GM11168 (cell line): ENCODE results near the gene LRG1.
"Not testable (repeated sequence)": the region's sequence is repeated elsewhere in the genome, so short reads cannot be mapped to it uniquely, and the experiment has no call there.

Experiments used
- in situ Hi-C: fragments of 300-500 bp; cut with MboI; formaldehyde crosslinking; loops from one replicate; pipeline ENCODE4 v1.12.0; 2022; ENCODE audit warnings: low sequenced_read_pairs; ENCODE audit not compliant: unreplicated experiment

The LRG1 gene

DNA sequence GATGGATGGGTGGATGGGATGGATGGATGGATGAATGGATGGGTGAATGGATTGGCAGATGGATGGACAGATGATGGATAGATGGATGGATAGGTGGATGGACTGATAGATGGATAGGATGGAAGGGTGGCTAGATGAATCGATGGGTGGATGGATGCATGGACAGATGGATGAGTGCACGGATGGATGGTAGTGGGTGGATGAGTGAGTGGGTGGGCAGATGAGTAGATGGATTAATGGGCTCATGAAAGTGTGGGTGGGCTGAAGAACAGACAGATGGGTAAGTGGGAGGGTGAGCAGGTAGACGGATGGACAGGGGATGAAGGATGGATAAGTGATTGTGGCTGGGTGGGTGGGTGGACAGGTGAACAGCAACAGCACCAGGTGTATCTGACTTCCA lies 13.9 kb upstream of the LRG1 start:
- in situ Hi-C loops, result no loop called here

DNA sequence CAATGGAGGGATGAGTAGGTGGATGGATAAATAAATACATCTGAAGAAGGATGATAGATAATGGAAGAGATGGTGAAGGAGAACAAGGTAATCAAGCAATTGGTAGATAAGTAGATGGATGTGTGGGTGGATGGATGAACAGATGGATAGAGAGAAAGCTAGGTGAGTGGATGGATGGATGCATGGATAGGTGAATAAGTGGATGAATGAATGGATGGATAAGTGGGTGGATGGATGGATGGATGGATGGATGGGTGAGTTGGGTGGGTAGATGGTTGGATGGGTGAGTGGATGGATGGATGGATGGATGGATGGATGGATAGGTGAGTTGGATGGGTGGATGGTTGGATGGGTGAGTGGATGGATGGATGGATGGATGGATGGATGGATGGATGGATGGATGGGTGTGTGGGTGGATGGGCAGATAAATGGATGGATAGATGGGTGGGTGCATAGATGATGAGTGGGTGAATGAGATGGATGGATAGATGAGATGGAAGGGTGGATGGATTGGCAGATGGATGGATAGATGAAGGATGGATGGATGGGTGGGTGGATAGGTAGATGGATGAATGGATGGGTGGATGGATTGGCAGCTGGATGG lies 13.4 kb upstream of the LRG1 start:
- in situ Hi-C loops, result no loop called here

DNA sequence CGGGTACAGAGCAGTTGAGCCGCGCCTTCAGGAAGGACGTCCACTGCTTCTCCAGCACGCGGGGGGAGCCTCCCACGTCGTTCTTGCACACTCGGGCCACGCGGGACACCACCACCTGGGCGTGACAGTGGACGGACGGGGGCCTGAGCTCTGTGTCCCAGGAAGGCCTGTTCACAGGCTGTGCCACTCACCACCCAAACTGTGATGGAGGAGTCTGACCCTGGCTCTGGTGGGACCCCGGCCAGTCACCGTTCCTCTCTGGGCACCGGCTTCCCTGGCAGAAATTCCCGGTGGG lies 12.6 kb upstream of the LRG1 start:
- in situ Hi-C loops, result no loop called here

DNA sequence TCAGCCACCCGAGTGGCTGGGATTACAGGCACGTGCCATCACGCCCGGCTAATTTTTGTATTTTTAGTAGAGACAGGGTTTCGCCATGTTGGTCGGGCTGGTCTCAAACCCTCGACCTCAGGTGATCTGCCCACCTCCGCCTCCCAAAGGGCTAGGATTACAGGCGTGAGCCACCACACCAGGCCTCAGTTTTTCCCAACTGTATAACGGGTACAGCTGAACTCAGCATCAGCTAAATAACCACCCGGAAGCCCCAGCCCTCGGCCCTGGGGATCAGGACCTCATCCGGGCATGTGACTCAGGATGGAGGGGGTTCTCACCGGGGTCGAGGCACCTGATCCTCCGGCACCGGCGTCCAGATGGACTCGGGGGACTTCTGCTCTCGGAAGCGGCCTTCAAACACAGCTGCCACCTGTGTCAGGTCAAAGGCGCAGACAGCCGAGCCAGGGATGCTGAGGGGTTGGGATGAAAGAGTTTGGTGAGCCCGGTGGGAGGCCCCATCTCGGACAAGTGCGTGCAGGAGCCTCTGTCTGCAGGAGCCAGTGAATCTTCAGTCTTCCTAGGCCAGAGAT lies 10.7 kb upstream of the LRG1 start:
- in situ Hi-C loops, result no loop called here

DNA sequence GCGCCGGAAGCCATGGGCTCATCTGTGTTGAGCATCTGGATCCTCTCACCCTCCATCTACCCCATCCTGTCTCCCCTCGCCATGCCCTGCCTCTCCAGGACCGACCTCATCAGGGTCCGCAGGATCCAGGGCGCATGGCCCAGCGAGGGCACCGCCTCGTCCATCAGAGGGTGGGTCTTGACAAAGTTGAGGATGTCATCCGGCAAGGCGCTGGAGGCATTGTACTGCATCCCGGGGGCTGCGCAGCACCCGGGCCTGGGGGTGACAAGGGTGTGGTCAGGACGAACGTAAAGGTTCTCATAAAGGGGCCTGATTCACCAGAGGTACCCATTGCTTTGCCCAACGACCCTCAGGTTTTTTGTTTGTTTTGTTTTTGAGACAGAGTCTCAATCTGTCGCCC lies 10.2 kb upstream of the LRG1 start:
- in situ Hi-C loops, result no loop called here

DNA sequence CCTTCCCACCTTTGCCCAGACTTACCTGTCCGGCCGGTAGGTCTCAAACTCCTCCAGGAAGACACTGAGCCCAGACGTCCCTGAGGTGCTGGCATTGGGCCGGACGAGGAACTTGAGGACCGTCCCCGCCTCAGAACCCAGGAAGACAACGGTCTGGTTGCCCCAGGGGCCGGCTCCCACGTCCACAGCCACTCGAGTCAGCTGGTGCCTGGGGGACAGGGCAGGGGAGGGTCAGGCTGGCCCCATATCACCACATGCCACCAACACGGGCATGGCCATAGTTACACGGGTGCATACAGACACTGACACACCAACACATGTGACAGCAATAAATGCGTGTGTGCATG lies 8.4 kb upstream of the LRG1 start:
- in situ Hi-C loops, result no loop called here

DNA sequence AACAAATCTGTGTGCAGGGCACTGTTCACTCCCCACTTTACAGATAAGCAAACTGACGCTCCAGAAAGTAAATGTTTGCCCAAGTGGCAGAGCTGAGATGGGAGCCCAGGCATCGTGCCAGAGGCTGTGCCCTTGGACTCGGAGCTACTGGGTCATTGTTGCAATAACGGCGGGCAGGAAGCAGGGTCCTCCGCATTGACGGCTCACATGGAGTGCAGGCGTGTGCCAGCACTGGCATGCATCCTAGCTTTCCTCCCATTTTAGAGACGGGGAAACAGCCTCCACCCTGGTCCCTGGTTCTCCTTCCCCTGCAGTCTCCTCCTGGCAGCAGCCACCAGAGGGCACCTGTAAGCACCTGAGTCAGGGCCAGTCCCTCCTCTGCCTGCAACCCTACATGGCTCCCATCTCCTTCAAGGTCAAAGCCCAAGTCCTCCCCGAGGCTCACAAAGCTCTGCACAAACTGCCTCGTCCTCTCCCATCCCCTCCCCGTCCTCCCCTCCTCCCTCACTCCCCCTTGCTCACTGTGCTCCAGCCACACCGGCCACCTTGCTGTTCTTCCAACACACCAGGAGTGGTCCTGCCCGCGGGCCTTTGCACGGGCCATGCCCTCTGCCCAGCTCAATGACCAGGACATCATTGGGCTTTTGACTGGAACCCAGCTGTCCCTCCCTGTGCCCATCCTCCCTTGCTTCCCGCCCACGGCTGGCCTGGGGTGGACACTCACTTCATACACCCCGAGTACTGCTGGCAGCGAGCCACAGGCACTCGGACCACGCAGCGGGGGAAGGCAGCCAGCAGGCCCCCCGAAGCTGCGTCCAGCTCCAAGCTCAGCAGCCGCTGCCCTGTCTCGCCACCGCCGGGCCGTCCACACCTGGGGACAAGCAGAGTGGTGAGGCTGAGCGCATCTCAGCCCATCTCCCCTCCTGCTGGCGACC lies 7.7 kb upstream of the LRG1 start:
- in situ Hi-C loops, result no loop called here

DNA sequence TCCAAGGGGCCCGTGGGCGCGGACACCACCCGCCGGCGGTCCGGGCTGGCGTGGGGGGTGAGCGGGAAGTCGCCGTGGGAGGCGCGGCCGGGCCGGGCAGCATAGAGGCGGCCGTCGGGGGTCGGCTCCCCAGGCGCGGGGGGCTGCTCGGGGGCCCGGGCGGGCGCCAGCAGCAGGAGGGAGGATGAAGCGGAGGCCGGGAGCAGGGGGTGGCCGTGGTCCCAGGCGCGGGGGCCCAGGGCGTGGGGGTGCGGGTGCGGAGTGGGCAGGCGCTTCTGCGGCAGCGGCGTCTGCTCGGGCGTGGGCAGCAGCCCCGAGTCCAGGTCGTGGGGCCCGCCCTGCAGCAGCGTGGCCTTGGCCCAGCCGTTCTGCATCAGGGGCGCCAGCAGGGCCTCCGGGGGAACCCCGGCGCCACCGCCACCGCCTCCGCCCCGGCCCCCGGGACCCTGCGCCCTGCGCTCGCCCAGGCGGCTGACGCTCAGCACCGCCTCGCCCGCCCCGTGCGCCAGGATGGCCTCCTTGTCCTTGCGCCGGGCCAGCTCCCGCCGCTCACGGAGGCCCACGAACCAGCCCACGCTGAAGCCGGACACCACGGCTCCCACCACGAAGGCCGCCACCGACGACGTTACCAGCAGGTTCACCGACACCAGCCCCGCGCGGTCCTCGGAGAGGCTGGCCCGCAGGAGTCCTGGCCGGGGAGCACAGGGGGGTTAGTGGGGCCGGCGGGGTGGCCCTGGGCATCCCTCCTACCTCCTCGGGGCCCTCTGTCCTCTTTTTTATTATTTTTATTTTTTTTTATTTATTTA lies 4.2 kb upstream of the LRG1 start:
- in situ Hi-C loops, result no loop called here

DNA sequence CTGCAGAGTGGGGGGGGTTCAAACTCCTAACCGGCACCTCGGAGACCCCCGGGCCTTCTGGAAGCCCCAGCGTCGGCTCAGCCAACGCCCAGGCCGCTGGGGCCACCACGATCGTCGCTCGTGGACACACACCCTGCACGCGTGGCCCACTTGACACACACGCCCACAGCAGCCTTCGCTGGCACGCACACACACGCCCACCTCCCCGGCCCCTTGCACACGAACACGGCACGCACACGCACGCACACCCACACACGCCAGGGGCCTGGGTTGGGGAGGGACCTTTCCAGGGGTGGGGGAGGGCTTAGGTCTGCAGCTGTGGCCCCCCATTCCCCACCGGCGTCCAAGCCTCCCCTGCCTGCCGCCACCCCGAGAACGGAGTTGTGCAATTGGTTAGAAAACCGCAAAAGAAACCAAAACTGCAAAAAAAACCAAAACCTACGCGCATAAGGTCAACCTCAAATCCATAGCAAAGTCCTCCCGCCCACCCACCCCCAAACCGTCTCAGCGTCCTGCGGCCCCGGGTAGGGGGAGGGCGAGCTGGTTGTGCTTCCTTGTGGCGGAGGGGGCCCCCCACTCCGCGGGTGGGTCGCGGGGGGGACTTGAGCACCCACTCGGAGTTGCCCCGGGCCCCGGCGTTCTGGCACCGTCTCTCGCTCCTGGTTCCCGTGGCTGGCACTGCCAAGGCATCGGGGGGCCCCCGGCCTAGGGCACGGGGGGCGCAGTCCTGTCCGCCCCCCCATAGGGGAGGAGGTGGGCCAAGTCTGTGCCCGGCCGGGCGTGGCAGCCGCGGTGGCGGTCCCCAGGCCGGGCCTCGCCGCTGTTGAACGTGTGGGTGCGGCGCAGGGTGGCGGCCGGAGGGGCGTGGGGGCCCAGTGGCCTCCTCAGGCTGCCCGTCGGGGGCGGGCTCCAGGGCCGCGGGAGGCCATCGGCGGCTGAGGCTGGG lies 3.3 kb upstream of the LRG1 start:
- in situ Hi-C loops, result no loop called here

DNA sequence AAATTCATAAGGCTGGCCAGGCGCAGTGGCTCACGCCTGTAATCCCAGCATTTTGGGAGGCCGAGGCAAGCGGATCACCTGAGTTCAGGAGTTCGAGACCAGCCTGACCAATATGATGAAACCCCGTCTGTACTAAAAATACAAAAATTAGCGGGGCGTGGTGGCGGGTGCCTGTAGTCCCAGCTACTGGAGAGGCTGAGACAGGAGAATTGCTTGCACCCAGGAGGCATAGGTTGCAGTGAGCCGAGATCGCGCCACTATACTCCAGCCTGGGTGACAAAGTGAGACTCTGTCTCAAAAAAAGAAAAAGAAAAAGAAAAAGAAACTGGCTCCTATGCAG lies 1.9 kb upstream of the LRG1 start:
- in situ Hi-C loops, result not testable (repeated sequence)

DNA sequence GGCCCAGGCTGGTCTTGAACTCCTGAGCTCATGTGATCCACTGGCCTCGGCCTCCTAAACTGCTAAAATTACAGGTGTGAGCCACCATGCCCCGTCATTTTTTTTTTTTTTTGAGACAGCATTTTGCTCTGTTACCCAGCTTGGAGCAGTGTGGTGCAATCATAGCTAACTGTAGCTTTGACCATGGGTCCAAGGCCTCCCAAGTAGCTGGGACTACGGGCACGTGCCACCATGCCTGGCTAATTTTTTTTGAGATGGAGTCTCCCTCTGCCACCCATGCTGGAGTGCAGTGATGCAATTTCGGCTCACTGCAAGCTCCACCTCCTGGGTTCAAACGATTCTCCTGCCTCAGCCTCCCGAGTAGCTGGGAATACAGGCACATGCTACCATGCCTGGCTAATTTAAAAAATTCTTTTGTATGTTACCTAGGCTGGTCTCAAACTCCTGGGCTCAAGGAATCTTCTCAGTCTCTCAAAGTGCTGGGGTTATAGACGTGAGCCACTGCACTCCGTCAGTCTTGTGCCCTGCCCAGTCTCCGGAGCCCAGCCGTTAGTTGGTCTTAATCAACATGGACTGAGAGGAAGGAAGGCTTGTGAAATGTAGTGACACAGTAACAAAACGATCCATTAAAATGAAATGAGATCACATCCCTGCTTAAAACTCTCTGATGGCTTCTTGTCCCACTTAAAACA lies 1.4 kb upstream of the LRG1 start:
- in situ Hi-C loops, result no loop called here

DNA sequence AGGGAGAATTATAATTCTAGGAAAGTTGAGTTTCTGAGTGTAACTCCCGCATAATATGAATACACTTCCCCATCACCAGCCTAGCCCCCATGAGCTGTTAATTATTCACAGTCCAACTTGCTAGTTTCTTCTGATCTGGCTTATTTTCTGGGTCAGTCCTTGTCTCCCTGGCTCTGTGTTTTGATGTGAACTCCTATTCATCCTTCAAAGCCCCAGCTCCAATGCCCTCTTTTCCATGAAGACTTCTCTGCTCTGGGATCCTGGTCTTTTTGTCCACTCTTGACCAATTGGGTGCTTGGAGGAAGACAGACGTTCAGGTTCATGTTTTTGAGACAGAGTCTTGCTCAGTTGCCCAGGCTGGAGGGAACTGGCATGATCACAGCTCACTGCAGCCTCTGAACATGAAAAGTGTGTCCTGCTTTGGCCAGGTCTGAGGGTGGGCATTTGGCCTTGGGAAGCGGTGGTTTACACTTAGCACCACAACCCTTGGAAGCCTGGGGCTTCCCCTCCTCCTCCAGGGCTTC lies 605 bp downstream of the LRG1 start:
- in situ Hi-C loops, result no loop called here

DNA sequence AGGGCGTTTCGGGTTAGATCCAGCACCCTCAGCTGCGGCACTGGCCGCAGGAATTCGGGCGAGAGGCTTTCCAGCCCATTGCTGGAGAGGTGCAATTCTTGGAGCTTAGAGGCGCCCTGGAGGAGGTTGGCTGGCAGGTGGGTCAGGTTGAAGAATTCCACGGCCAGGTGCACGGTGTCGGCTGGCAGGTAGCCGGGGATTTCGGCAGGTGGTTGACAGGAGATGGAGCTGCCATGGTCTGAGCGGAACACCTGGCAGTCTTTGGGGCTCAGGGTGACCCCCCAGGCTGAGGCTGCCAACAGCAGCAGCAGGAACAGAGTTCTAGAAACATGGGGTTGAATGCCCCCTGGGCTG lies 1.3 kb downstream of the LRG1 start:
- in situ Hi-C loops, result no loop called here

DNA sequence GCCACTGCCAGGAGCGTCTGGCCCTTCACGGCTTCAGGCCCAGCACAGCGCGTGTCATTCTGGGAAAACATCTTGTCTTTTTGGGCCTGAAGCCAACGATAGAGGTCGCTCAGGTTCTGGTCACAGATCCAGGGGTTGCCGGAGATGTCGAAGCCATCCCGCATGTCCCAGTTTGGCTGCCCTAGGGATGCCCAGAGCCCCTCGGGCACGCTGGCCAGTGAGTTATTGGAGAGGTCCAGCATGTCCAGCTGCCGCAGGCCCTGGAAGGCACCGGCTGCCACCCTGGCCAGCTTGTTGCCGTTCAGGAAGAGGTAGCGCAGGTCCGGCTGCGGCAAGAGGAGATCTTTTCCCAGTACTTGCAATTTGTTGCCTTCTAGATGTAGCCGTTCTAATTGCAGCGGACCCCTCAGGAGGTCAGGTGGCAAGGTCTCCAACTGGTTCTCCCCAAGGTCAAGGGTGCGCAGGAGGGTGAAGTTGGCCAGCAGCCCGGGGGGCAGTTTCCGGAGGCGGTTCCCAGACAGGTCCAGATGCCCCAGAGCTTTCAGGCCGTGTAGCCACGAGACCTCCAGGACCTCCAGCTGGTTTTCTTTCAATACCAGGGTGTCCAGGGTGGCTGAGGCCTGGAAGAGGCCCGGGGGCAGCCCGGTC lies 1.8 kb downstream of the LRG1 start:
- in situ Hi-C loops, result no loop called here

DNA sequence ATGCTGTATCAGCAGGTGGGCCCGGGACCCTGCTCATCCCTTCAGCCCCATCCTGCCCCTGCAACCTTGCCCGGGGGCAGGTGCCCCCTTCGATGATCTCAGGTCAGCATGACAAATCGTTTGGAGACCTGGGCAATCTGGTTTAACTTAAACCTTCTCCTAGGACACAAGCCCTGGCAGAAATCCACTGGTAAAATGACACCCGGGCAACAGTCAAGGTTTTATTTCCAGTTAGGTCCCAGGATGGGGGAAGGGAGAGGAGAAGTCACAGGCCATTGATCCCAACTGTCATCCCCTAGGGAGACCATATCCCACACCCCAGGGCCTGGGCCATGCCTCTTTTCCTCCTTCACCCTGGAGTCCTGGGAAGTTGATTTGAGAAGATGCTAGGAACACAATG lies 3.0 kb downstream of the LRG1 start:
- in situ Hi-C loops, result no loop called here

DNA sequence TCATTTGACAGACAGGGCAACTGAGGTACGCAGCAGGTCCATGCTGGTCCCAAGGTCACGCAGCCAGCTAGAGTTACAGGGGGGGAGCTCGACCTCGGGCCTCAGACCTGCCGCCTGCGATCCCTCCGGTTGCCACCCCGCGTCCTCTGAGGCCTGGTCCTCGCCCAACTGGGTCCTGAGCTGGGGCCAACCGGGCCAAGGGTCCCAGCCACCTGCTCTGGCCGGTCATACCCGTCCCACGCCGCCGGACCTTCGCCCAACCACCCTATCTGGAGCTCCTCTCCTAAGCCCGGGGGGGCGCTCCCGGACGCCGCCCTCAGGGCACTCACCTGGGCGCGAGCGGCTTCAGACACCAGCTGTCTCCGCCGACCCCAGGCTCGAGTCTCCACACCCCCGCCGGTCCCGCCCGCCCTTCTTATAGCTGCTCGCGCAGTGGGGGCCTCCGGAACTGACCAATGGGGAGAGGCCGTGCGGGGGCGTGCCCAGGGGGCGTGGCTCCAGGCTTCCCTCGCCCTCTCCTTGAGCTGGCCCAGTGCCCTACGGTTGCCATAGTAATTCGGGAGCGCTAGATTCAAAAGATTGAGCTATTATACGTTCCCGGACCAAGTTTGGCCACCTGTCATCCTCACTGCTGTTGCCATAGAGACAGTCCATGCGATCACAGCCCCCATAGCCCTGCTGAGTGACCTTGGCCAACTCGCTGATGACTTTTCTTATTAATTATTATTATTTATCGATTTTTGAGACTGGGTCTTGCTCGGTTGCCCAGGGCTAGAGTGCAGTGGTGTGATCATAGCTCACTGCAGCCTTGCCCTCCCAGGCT lies 4.8 kb downstream of the LRG1 start, which contains the start of gene PLIN5:
PLIN5 (minus strand) TSS at position 389 of the 823 bp plus-strand sequence. CDS start 1,150 bp downstream, outside the sequence.
- in situ Hi-C loops, result no loop called here

DNA sequence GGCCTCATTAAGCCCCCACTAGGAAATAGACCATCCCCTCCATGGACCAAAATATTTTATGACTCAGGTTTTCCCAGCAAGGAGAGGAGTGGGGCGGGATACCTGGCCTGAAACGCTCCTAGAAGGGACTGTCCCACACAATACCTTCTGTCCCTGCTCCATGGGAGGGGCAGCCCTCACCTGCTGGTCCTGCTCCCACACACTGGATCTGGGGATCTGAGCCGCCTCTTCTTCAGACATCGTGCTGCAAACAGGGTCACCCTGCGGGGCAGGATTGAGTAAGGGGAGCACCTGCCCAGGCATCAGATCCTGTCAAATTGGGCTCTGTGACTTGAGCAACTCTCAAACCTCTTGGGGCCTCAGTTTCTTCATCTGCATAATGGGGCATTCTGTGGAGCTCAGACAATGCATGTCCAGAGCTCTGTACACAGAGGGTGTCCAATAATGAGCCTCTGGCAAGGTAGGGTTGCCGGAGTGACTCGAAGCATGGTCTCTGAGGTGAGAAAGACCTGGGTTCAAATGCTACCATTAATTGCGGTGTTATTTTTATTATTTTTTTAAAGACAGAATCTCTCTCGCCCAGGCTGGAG lies 5.9 kb downstream of the LRG1 start:
- in situ Hi-C loops, result no loop called here

DNA sequence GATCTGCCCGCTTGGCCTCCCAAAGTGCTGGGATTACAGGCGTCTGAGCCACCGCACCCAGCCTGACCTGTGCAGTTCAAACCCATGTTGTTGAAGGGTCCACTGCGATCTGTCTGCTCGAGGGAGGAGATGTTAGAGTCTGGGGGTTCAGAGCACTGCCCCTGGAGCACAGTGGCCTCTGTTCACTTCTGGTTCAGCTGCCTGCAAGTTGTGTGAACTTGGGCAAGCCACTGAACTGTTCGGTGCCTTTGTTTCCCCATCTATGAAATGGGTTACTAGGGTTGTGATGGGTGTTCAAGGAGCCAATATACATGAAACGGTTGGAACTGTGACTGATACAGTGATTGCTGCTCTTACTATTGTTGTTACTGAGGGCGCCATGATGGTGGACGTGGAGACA lies 6.5 kb downstream of the LRG1 start:
- in situ Hi-C loops, result no loop called here
